GM21528 (cell line): ENCODE data around the gene TPM4.
"Not testable (repeated sequence)": the region's sequence is repeated elsewhere in the genome, so short reads cannot be mapped to it uniquely, and the experiment has no call there.

Experiments used
- ATAC-seq: cut with Tn5 transposase; IDR thresholded peaks from one replicate; pipeline ENCODE4 v1.9.1; 2021; ENCODE audit warnings: mild to moderate bottlenecking, moderate library complexity; ENCODE audit not compliant: unreplicated experiment, low FRiP score

The TPM4 gene

GRCh38 chr19:16094360-16095070, 18.2 kb downstream of the TPM4 start:
- ATAC-seq, result no peak

DNA sequence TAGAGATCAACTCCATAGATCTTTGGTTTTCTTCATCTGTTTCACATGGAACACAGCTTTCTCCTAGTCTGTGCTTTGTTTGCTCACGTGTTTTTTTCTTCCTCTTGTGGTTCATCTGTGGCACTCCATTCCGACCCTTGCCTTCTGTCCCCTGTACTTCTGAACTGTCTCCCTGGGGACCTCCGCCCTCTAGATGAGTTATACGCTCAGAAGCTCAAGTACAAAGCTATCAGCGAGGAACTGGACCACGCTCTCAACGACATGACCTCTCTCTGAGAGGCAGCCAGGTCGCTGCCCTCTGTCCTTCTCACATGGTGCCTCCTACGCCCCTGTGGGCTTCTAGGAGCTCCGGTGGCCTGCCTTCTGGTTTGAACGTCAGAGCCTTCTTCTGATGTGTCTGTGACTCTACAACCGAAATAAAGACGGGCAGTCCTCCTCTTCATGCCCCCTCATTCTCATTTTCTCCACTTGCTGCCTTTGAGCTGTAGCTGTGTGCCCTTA, 18.8 kb downstream of the TPM4 start:
- ATAC-seq, result no peak

DNA sequence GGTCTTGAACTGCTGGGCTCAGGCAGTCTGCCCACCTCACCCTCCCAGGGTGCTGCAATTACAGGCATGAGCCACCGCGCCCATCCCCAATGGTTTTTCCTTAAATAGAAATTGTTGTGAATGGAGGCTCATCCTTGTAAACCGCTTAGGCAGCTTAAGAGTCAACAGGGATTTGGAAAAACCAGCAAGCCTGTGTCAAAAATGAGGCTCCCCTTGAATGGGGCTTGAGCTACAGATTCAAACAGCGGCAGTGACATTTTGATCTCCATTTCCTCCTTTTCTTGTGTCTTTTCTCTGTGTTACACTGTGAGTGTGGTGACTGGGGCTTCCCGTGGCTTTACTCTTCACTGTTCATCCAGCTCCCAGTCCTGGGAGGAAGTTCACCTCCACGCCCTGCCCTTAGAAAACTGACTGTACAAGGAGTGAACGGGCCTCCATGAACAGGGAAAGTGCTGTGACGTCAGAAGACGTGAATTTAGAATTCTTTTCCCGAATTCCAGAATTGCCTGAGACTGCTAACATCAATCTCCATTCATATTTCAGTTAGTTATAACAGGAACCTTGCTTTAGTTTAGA, 20.1 kb downstream of the TPM4 start:
- no peak for ATAC-seq

GRCh38 chr19:16098416-16098768, 22.1 kb downstream of the TPM4 start:
- ATAC-seq, result no peak

GRCh38 chr19:16098821-16099220, 22.5 kb downstream of the TPM4 start:
- ATAC-seq, result no peak

- ATAC-seq, result not testable (repeated sequence)
These were observed 23.1 kb downstream of the TPM4 start for GRCh38 chr19:16099314-16099965.

GRCh38 chr19:16100524-16100923, 24.2 kb downstream of the TPM4 start:
- no peak for ATAC-seq

- ATAC-seq, result no peak
These were observed 28.4 kb downstream of the TPM4 start for GRCh38 chr19:16104722-16105121.

DNA sequence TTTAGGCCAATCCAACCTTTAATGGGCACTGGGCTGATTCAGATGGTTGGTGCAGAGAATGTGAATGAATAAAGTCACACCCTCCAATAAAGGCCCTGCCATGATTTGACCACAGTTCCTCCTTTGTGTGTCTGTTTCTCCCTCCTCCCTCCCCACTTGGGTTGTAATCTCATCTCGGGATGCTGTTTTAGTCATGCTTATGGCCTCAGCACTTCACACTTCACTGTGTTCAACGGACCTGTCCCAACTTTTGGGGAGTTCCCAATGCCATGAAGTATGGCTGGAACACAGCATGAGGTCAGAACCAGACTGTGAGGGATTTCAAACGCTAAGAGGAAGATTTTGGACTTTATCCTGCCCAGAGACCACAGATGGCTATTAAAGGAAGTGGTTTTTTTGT, 29.8 kb downstream of the TPM4 start:
- ATAC-seq, result no peak

DNA sequence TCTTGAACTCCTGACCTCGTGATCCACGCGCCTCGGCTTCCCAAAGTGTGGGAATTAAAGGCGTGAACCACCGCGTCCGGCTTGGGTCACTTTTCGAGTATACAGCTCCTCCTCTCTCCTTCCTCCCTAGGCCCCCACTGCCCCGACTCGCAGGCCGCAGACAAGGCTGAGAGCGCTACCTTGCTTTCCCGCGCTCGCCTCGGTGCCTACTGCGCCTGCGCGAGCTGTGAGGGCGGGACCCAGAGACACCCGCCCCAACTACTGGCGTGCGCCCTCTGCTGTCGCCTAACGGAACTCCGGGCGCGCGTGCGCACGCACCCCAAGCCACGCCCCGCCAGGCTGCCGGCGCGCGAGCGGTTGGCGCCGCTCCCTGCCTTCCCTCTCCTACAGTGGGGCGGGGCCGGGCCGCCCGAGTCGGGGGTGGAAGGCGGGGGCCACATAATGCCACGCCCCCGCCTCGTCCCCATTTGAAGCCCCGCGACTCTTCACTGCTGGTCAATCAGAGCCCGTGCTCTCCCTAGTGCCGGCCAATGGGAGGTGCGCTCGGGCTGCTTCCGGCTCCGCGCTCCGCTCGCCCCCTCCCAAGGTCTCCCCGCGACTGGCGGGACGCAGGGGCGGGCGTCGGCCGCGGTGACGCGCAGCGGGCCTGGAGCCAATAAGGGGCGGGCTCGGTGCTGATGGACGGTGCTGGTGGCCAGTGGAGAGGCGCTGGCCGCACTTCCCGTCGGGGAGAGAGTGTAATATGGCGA, 35.0 kb downstream of the TPM4 start, which contains the start of gene RAB8A:
RAB8A (plus strand) TSS at position 730 of the 749 bp plus-strand sequence; CDS start at position 743, 13 bp downstream.
- ATAC-seq, result peak; percentile 82

- ATAC-seq, result no peak
These were observed 35.8 kb downstream of the TPM4 start for GRCh38 chr19:16111909-16112752.

- ATAC-seq, result no peak
These were observed 36.5 kb downstream of the TPM4 start for GRCh38 chr19:16112778-16113177.

- ATAC-seq, result no peak
These were observed 37.4 kb downstream of the TPM4 start for GRCh38 chr19:16113727-16114126.

- ATAC-seq, result no peak
These were observed 39.2 kb downstream of the TPM4 start for GRCh38 chr19:16115301-16116039.

DNA sequence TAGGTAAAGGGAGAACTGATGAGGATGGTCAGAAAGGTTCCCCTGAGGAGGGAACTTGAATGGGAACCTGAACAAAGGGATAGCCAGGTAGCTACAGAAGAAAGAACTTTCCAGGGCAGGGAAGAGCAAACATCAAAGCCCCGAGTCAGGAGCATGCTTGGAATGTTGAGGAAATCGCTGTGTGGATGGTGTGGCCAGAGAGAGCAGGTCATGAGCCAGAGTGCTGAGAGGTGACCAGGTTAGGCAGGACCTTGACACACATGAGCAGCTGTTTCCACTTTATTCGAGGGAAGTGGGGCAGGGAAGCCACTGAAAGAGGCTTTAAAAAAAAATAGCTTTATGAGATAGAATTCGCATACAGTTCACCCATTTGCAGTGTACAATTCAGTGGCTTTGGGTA, 39.8 kb downstream of the TPM4 start:
- no peak for ATAC-seq

DNA sequence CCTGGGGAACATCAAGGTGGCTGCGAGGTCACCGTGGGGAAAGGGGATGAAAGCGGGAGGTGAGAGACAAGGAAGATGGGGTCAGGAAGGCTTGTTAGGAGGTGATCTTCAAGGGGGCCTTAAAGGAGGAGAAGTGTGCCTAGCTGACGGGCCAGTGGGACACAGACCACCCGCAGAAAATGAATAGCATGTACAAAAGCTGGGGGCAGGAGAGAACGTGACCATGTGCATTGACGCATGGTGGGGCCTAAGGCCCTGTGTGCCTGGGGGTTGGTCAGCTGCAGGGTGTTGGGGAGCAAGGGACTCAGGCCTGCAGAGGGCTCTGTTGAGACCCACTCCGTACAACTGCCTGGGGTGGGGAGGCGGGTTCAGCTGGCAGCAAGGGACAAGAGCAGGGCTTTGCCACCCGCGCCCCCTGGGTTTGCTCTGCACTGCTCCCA, 41.3 kb downstream of the TPM4 start:
- ATAC-seq, result no peak

GRCh38 chr19:16118489-16119033, 42.3 kb downstream of the TPM4 start:
- peak; percentile 72 for ATAC-seq

DNA sequence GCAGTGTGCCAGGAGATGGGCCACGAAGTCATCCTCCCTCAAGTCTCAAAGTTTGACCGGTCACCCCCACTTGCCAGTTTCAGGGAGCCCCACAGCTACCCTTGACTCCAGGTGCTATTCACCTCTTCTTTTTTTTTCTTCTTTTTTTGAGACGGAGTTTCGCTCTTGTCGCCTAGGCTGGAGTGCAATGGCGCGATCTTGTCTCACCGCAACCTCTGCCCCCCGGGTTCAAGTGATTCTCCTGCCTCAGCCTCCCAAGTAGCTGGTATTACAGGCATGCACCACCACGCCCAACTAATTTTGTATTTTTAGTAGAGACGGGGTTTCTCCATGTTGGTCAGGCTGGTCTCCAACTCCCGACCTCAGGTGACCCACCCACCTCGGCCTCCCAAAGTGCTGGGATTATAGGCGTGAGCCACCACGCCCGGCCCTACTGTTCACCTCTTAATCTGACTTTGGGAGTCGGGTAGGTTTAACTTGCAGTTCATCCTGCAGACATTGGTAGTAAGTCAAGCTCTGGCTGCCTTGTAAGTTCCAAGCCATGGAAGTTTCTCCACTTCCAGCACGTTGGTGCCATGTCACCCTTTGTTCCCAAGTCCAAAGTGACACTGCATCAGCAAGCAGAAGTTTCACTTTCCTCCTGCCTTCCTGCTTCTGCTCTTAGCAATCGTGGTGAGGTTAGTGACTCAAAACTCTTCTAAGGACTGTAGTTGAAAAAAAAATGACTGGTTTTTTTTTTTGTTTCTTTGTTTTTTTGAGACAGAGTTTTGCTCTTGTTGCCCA, 43.0 kb downstream of the TPM4 start:
- ATAC-seq, result peak; percentile 10
